HG02642 (cell line): Measurements from ENCODE around the gene C2orf49.
"Not testable (repeated sequence)": the region's sequence is repeated elsewhere in the genome, so short reads cannot be mapped to it uniquely, and the experiment has no call there.

Experiments
- ATAC-seq: cut with Tn5 transposase; IDR thresholded peaks from one replicate; pipeline ENCODE4 v1.9.1; 2021; ENCODE audit warnings: mild to moderate bottlenecking; ENCODE audit not compliant: unreplicated experiment, poor library complexity

C2orf49 gene

DNA sequence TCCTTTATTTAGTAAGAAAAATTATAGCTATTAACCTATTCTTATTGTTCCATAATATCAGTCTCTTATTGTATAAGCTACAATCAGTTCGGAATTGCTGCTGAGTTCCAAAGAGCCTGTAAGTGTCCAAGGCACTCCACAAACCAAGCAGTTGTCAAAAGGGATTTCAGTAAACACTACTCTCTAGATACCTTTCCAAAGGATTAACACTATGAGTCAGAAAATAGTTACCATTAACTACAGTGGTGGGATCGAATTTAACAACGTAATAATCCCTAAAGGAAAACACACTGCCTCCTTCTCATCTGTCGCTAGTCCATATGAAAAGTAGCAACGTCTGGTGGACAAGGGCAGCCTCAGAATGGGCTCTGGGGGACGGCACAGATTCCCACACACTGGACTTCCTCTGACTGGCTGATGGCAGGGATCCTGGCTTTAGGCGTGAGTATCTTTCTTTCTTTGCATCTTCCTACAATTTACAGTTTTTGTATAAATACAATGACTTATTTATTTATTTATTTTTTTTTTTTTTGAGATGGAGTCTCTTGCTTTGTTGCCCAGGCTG lies 16.6 kb upstream of the C2orf49 start:
- no peak for ATAC-seq

DNA sequence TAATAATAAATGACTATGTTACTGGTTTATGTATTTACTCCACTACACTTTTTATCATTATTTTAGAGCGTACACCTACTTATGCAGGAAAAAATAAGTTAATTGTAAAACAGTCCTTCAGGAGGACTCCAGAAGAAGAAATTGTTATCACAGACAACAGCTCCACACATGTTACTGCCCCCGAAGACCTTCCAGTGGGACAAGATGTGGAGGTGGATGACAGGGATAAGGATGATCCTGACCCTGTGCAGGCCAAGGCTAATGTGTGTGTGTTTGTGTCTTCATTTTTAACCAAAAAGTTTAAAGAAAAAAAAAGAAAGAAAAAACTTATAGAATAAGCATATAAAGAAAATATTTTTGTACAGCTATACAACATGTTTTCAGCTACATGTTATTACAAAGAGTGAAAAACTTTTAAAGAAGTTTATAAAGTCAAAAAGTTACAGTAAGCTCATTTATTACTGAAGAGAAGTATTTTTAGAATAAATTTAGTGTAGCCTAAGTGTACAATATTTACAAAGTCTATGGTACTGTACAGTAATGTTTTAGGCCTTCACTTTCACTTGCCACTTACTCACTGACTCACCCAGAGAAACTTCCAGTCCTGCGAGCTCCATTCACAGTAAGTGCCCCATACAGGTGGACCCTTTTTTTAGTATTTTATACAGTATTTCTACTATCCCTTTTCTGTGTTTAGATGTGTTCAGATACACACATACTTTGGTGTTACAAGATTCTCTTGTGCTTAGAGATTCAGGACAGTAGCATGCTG lies 15.3 kb upstream of the C2orf49 start:
- ATAC-seq: no peak

DNA sequence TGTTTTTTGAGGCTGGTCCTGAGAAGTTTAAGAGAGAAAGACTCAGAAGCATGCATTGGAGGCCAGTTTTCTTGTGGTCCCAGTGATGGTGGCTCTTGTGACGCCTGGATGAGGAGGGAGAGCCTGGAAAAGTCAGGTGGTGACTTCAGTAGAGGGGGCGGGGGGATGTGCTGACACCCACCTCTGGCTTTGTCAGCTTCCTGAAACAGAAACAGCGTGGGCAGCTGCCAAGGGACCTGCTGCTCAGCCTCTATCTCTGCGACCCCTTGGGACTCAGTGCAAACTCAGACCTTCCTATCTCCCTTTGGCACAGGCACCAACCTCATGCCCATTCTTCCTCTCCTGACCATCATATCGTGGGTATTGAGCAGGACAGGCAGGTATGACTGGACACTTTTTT lies 14.2 kb upstream of the C2orf49 start:
- ATAC-seq: peak; percentile 33

DNA sequence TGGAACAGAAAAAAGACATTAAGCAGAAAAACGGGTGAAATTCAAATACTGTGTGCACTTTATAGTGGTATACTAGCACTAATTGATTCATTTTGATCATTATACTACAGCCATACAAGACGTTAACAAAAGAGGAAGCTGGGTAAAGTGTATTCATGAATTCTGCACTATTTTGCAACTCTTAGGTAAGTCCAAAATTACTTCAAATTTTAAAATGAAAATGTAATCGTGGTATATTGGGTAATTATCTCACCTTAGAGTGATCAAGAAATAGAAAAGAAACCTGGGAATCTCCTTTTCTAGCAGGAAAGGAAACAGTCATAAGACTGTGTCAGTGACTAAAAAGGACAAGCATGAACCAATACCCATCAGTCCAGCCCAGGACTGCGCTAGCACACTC lies 13.2 kb upstream of the C2orf49 start:
- ATAC-seq: no peak

DNA sequence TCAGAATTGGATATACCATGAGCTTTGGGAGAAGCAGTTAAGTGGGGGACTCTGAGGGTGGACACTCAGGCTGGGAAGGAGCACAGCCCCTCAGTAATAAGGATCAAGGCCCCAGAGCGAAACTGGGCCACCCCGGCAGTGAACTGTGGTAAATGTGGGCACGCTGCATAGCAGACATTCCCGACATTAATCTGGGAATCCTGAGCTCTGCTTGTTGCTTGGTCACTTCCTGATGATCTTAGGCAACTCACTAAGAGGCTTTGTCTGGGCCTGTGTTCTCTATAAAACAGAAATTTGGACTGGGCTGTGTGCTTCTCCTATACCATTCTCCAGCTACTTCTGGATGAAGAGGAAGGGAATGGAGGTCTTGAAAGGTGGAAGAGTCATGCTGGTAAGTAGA lies 12.6 kb upstream of the C2orf49 start:
- ATAC-seq: no peak

DNA sequence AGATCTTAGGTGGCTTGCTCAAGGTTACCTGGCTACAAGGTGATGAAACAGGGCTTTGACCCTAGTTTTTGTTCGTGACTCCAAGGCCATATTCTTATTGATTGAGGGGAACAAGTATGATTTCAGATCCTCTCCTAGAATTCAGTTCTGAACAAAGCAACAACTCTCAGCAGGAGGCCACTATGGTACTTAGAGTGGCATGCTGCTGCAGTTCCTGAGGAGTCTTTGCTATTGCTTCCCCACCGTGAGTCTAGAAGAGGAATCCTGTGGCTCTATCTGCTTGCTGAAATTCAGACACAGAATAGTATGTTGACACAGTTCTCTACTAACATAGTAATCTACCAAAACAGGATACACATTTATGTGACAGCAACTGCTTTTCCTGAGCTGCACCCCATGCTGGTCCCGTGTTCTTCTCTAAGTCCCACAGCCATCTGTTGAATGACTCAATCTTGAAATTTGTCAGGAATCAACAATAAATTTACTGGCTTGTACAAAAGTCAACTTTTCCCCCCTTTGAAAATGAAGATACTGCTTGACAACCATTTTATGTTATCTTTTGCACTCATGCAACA lies 11.9 kb upstream of the C2orf49 start:
- no peak for ATAC-seq

DNA sequence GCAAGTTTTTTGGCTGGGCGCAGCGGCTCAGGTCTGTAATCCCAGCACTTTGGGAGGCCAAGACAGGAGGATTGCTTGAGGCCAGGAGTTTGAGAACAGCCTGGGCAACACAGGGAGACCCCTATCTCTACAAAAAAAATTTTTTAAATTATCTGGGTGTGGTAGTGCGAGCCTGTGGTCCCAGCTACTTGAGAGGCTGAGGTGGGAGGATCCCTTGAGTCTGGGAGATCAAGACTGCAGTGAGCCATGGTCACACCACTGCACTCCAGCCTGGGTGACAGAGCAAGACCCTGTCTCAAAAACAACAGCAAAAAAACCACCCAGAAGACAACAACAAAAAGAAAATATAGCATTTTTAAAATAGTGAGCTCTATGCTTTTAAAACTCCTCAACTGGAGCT lies 10.1 kb upstream of the C2orf49 start:
- ATAC-seq: not testable (repeated sequence)

DNA sequence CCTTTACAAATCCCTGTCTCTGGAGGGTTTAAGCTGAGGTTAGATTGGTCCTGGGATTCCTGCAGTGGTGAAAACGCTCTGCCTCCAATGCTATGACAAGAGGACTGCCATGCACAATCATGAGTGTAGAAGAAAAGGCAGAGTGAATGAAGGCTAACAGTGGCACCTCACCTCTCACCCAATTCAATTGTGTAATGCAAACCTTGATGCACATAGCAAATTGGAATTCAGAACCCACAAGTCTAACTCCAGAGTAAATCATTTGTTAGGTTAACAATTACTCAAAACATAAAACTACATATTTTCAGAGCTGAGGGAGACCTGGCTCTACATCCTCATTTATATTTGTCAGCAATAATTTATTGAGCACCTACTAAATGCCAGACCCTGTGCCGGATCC lies 9.7 kb upstream of the C2orf49 start:
- ATAC-seq: no peak

DNA sequence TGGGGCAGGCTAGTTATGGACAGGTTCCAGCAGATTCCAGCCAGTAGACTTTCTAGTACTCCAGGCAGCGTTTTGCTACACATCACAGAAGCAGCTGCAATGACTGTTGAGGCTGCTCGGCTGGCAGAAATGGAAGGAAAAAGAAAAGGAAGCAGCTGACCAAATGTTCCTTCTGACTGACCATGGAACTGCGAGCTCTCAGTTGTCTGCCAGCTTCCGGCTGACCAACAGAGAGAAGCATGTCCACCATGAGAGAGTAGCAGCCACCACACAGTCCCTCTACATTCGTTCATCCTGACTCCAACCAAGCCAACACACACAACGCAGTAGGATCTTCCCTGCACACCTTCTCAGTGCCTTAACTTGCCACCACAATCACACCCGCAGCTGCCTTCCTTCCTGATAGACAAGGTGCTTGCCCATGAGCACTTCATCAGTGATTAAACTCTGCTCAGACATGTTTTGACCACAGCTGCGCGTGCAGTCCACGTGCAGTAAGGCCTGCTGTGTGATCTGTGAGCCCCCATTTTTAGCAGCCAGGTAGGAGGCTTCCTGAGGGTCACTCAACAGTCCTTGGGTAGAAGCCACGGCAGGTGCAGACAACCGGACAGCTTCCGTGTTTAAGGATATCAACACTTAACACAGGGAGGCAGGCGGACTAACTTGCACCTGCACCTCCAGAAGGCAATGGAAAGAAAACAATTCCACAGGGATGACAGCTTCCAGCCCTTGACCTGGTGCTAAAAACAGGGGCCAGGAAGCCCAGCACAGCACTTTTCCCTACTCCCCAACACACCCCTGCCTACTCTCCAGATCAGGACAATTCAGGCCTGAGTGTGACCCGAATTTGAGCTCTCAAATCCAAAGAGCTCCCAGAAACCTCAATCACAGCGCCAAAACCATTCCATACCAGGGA lies 8.8 kb upstream of the C2orf49 start:
- no peak for ATAC-seq

DNA sequence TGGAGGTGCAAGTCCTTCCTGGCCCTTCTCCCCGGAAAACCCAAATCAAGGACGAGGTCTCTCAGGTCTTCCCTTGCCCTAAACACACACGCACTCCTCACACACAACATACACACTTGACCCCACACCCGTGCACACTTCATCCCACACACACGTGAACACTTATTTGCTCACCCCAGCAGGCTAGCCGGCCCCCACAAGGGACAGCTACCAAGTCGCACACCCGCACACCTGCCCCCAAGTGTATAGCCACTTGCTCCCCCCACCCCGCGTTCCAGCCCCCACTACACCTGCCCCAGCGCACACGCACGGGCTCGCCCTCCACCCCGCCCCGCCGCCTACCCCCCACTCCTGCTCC lies 8.2 kb upstream of the C2orf49 start:
- ATAC-seq: peak; percentile 16

DNA sequence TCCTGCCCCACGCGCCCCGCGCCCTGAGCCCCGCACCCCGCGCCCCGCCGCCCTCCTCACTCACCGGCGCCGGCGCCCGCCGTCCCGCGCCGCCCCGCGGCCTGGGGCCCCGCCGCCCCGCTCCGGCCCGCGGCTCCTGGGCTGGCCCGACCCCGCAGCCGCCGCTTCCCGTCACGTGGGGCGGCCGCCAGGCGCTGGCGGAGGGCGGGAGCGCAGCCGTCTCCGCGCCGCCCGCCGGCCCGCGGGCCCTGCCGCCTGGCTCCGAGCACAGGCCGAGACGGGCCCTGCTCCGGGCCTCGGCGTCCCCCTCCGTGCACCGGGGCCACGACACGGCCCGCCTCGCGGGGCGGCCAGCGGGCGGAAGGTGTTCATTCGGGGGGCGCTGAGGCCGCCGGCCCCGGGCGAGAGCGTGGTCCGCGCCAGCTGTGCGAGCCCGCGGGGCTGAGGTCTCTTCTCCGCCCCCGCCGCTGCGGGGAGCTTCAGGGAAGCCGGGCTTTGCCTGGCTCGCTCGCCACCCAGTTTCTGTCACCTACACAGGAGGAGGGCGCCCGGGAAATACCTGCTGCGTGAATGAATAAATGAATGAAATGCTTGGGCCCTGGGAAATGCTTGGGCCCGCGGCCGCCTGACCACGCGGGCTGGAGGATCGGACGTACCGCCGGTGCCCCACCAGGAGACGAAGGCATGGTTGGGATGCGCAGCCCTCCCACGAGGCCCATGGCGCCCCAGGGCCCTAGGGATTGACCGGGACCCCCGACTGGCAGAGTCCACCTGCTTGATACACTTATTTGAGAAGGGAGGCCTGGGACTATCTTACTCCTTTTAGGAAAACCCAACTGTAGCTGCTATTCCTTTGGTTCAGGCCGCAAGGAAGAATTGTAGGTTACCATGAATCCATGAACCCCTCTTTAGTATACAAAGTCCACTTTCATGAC lies 7.5 kb upstream of the C2orf49 start, which contains the start of gene TGFBRAP1:
TGFBRAP1 (minus strand) TSS at position 175 of the 935 bp plus-strand sequence. CDS start 21,434 bp downstream, outside the sequence.
- ATAC-seq: peak; percentile 86

DNA sequence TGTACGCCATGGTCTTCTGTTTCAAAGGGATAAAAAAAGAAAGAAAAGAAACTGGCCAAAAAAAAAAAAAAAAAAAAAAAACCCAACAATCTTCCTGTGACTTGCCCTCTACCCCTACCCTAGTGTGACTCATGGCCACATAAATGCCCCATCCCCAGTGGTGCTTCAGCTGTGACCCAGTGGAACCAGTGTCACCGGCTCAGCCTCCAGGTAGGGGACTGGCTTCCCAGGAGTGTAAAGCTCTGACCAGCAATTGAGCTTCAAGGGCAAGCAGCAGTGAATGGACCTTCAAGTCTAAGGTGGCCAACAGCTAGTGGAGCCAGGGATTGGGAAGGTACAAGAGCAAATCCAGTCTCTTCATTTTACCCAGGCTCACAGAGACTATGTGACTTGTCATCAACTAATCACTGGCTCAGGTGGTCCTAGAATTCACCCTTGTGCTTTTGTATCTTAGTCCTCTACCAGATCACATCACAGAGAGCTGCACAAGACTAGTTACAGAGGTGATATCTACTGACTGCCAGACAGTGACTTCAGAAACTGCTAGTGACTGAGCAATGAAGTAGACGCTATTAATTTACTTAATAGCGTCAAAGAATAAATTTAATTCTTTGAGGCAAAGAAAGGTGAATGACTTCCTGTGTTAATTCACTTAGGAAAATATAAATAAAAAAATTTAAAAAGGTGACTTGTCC lies 6.5 kb upstream of the C2orf49 start:
- ATAC-seq: no peak

DNA sequence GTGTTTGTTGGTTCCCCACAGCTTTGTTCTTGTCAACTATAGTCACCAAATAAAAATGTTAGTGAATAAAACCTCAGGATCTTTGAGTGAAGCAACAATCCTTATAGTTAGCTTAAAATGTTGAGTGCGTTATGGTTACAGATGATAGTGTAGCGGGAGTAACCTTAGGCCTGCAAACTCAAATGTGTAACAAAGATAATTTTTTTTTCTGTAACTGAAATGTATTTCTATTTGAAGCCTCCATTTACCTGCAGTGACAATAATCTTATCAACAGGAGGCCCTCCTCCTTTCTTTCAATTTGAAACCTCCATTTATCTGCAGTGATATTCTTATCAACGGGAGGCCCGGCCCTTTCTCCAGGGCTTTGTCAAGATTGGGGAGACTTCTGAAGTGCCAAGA lies 3.1 kb upstream of the C2orf49 start:
- no peak for ATAC-seq

DNA sequence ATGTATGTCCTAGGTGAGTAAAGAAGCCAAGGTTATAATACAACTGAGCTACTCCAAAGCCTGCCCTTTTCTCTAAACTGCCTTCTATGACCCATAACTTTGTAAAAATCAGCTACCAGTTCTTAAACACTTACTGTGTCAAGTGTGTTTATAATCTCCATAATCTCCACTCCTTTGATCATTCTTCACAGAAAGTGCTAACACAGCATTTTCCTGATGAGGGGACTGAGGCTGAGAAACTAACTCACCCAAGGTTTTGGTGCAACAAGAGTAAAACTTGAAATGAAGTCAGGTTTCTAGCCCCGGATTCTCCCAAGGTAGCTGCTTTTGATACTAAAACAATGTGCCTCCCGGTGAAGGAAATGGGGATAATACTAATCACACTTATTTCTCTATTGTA lies 1.9 kb upstream of the C2orf49 start:
- no peak for ATAC-seq

DNA sequence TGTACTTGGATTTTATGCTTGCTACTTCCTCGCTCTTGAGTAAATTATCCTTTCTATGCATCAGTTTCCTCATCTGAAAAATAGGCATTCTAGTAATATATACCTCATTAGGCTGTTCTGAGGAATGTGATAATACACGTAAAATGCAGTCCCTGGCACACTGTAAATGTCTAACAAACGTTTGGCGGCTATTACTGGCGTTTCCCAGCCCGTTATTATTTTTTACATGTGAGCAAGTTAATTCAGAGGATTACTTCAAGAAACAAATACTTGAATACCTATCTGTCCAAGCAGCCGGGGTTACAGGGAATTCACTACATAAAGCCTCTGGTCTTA lies 586 bp upstream of the C2orf49 start:
- ATAC-seq: no peak

DNA sequence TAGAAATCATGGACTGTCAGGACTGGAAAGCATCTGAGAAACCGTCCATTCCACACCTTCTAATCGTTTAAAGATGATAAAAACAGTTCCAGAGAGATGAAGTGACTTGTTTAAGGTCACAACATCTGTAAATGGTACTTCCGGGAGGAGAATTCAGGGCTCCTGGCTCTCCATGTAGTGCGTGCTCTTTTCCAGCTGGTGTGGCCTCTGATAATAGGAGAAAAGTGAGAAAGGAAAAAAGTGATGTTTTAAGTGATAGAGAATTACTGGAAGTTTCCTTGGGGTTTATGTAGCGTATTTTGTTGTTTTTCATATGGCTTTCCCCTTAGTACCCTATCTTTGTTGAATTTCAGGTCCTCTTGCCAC lies 663 bp downstream of the C2orf49 start:
- ATAC-seq: peak; percentile 12

DNA sequence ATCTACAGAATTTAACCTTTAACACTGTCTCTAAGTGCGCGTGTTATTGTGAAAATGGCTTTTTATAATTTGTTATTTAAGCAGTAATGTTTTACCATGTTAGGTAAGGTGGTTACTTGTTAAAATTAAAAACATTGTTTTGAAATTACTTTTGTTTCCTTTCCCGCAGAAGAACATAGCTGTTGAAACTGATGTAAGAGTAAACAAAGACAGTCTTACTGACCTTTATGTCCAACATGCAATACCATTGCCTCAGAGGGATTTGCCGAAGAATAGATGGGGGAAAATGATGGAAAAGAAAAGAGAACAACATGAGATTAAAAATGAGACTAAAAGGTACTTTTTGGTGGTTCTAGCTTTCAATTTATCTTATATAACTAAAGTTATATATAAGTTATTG lies 2.1 kb downstream of the C2orf49 start:
- no peak for ATAC-seq

DNA sequence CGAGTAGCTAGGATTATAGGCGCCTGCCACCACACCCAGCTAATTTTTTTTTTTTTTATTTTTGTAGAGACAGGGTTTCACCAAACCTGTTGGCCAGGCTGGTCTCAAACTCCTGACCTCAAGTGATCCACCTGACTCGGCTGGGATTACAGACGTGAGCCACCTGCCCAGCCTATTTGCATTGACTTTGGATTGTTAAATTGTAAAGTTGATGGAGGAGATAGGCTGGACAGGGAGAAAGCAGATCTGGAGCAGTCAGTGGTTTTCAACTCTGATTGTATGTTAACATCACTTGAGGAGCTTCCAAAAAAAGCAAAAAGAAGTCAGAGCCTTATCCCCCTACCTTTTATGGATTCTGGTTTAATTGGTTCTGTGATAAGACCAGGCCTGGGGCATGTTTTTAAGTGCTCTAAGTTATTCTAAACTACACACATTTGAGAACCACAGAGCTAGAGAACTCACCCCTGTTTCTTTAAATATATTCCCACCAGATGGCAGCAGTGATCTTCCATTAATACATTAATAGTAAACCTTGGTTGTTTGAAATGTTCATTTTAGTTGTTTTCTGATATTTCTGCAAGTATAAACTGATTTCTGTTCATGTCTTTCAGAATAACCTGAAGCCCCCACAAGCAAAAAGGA lies 7.5 kb downstream of the C2orf49 start:
- ATAC-seq: no peak

DNA sequence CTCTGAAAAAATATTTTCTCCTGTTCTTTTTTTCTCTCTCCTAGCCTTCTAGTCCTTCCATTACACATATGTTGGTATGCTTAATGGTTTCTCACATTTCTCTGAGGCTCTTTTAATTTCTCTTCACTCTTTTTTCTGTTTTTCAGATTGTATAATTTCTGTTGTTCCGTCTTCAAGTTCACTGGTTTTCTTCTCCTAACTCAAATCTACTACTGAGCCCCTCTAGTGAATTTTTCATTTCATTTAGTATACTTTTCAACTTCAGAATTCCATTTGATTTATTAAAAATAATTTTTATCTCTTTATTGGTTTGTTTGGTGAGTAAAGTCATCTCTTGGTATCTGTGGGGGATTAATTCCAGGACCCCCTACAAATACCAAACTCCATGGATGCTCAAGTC lies 19.8 kb downstream of the C2orf49 start:
- no peak for ATAC-seq
